AG09309 (cell line): ENCODE results near the gene NRP1.
"Not testable (repeated sequence)": the region's sequence is repeated elsewhere in the genome, so short reads cannot be mapped to it uniquely, and the experiment has no call there.

Experiments used
- DNase-seq: peaks from one replicate; pipeline ENCODE4 v3.0.0-alpha.2; 2010; ENCODE audit warnings: low read depth
- H3K4me3 ChIP-seq: 2 replicates; pipeline ENCODE4 v1.5.1; 2011; ENCODE audit warnings: mild to moderate bottlenecking, low read depth, low read length, moderate library complexity; ENCODE audit not compliant: control insufficient read depth
- TF ChIP-seq, protein P1 (sequence below): IDR thresholded peaks from 2 replicates; pipeline ENCODE4 v1.5.1; 2011; ENCODE audit warnings: mild to moderate bottlenecking, low read depth, low read length, inconsistent platforms; ENCODE audit not compliant: insufficient read depth, control insufficient read depth; ENCODE audit errors: missing control alignments

Gene NRP1

DNA sequence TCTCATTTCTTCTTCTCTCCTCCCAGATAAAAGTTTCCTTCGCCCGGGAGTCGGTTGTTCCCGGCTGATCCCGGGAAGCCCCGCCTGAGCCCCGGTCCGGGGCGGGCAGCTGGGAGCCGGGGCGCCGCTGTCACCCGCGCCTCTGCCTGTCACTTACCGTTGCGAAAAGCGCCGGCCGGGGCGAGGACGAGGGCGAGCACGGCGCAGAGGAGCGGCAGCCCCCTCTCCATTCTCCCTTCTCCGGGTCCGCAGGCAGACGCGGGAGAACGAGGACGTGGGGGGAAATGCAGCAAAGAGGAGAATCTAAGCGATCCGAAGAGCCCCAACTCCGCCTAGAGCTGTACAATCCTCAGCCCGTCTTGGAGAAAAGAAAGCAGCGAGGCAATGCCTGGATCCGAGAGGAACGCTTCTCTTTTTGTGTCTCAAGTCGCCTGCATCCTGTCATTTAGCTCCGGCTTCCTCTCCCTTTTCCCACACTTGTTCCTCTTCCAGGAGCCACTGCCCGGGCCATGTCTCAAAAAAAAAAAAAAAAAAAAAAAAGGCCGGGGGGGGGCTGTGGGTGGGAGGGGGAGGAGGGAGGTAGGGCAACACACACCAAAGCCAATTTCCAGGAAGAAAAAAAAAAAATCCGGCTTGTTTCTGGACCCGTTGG, at the start of gene NRP1:
TSS of gene NRP1 (minus strand) at position 515 of the 652 bp plus-strand sequence. CDS start at position 230, 285 bp downstream.
- peak within 1 kb of the TSS; percentile 89 for H3K4me3 ChIP-seq
- TF ChIP-seq, protein P1, sequence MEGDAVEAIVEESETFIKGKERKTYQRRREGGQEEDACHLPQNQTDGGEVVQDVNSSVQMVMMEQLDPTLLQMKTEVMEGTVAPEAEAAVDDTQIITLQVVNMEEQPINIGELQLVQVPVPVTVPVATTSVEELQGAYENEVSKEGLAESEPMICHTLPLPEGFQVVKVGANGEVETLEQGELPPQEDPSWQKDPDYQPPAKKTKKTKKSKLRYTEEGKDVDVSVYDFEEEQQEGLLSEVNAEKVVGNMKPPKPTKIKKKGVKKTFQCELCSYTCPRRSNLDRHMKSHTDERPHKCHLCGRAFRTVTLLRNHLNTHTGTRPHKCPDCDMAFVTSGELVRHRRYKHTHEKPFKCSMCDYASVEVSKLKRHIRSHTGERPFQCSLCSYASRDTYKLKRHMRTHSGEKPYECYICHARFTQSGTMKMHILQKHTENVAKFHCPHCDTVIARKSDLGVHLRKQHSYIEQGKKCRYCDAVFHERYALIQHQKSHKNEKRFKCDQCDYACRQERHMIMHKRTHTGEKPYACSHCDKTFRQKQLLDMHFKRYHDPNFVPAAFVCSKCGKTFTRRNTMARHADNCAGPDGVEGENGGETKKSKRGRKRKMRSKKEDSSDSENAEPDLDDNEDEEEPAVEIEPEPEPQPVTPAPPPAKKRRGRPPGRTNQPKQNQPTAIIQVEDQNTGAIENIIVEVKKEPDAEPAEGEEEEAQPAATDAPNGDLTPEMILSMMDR: no peak
- DNase-seq: no peak

DNA sequence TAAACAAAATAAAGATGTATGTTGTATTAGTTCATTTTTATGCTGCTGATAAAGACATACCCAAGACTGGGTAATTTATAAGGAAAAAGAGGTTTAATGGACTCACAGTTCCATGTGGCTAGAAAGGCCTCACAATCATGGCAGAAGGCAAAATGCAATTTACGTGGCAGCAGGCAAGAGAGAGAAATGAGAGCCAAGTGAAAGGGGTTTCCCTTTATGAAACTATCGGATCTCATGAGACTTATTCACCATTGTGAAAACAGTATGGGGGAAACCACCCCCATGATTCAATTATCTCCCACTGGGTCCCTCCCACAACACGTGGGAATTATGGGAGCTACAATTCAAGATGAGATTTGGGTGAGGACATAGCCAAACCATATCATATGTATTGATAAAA, 49.7 kb upstream of the NRP1 start:
- not testable (repeated sequence) for DNase-seq, H3K4me3 ChIP-seq

DNA sequence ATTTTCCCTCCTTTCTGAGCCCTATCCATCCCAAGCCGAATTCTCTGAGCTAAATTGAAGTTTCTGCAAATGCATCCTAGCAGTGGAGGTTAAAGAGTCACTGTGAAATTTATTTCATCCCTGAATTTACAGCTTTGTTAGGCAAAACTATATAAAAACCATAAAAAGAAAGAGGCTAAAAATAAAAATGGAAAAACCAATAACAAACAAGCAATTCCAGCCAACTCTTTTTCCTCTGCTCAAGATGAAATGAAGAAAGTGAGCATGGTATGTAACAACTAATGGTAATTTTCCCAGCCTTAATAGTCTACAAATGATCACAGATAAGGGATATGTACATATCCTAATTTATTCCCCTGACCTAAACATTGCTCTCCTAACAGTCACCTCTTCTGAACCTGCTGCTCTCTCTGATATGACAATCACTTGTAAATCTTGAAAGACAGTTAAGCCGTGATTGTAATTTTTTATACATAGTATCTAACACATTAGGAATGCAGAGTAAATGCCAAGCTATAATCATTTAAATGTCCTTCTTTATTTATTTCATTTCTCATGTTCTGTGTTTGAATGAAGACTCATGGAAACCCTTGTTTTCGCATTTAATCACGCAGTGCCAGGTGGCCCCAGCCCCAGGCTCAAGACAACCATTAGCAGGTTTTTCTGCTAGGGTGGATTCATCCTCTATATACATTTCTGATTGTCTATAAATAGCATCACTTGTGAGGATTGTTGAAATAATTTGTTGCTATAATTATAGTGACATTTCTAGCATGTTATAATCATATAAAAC, 48.6 kb upstream of the NRP1 start:
- no peak for DNase-seq
- TF ChIP-seq, protein P1: no peak
- H3K4me3 ChIP-seq: no peak overlapping the region

DNA sequence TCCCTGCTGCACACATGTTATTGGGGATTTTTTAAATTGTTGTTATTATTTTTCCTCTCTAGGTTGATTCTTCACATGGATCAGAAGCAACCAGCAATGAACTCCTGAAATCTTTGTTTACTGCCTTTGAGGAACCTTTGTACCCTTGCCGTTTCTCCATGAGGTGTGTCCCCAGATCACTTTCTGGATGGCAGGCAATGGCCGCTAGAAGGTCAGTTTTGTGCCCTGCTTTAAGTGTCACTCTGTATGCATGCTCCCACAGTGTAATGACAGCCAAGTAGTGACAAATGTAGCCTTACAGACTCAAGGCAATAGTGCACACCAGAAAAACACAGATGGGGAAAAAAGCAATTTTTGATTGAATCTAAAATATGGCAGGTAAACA, 47.7 kb upstream of the NRP1 start:
- no peak for DNase-seq
- no peak overlapping the region for H3K4me3 ChIP-seq
- TF ChIP-seq, protein P1: no peak

DNA sequence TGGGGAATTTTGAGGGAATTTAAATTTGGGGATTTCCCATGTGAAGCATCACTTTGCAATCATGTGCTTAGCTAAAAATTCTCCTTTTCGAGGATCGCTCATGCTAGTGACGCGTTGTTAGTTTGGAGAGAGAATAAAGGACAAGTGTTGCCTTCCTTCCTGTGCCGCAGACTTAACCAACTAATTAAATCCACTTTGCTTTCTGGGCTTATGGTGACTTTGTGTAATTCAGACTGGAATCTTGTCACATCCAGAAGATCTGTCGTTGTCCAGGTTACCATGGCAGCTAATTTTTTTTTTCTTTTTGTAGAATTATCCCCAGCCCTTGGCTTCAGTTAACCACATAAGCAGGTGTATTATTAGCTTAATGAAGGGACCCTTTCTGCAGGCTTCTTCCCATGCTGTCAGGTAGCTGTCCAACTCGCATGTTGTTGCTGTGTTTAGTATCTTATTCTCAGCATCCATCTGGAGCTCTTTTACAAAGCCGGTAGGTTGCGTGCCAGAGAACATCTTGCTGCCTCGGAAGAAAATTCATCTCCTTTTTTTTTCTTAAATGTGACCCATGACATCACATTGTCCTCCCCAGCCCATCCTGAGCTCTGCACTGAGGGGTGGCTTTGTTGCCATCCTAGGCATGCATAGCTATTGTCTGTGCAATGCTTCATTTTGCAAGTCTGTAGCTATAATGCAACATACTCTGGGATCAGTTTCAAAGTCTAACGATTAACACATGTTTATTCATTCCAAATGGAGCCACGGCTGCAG, 47.2 kb upstream of the NRP1 start:
- H3K4me3 ChIP-seq: no peak overlapping the region
- peak; percentile 95 for DNase-seq
- TF ChIP-seq, protein P1: no peak

DNA sequence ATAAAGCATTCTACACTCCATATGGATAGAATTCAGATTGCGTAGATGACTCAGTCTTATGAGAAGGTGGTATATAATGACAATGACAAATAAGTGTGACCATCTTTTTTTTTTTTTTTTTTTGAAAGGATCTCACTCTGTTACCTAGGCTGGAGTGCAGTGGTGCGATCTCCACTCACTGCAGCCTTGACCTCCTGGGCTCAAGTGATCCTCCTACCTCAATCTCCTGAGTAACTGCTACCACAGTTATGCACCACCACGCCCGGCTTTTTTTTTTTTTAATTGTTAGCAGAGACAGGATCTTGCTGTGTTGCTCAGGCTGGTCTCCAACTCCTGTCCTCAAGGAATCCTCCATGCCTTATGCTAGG, 43.2 kb upstream of the NRP1 start:
- no peak overlapping the region for H3K4me3 ChIP-seq

More for the DNA sequence above, 43.2 kb upstream of the NRP1 start:
- TF ChIP-seq, protein P1: no peak
- DNase-seq: no peak
